ENCODE measurements around the gene ZNFX1.

The ZNFX1 gene

DNA sequence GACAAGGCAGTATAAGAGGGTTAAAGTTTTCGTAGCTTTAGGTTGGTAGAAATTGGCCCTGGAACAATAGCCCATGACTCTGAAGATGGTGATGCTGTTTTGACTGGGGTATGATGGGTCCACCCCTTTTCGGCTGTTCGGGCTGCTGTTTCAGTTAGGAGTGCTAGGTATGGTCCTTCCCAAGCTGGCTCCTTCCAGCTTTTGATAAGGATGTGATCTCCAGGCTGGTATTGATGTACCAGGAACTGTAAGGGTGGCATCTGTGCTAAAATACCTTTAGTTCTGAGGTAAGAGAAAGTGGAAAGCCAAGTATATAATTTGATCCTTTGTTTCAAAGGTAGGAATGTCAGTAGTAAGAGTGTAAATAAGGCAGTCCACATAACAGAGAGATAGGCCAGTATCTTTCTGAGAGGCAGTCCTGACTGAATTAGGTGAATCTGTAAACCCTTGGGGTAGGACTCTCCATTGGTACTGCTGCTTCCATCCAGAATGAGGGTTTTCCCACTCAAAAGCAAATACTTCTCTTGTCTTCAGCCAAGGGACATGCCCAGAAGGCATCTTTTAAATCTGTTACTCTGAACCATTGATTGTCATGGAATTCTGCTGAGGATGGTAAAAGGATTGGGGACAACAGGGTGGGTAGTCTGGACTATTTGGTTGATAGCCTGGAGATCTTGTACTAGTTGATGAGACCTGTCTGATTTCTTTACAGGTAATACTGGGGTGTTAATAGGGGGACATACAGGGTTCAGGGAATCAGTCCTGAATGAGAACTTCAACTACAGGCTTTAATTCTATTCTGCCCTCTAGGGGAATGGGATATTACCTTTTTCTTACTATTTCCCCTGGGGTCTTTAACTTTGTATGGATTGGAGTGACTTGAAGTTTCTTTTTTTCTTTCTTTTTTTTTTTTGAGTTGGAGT lies 6.1 kb upstream of the ZNFX1 start:
- H3K4me3 ChIP-seq (ENCODE audit: low read depth, low read length): no peak overlapping the region
- no peak overlapping the region for H3K4me2 ChIP-seq (ENCODE audit: low read length)
- H3K79me2 ChIP-seq: peaks cover 55% of the 10 kb centered on the region
- no peak overlapping the region for H3K9ac ChIP-seq
- peaks cover 12% of the 10 kb centered on the region for H3K36me3 ChIP-seq (ENCODE audit: control insufficient read depth, insufficient read depth, low read length)
- peaks cover 3% of the 10 kb centered on the region for H3K9me3 ChIP-seq (ENCODE audit: control insufficient read depth, low read length)
- H3K27me3 ChIP-seq (ENCODE audit: control insufficient read depth, insufficient read depth, low read length): no peaks in the 10 kb centered on the region
- no peak overlapping the region for H2AFZ ChIP-seq
- H3K4me1 ChIP-seq: peaks cover 4% of the 10 kb centered on the region
- no peak overlapping the region for H3K27ac ChIP-seq
- TF ChIP-seq, protein P1, sequence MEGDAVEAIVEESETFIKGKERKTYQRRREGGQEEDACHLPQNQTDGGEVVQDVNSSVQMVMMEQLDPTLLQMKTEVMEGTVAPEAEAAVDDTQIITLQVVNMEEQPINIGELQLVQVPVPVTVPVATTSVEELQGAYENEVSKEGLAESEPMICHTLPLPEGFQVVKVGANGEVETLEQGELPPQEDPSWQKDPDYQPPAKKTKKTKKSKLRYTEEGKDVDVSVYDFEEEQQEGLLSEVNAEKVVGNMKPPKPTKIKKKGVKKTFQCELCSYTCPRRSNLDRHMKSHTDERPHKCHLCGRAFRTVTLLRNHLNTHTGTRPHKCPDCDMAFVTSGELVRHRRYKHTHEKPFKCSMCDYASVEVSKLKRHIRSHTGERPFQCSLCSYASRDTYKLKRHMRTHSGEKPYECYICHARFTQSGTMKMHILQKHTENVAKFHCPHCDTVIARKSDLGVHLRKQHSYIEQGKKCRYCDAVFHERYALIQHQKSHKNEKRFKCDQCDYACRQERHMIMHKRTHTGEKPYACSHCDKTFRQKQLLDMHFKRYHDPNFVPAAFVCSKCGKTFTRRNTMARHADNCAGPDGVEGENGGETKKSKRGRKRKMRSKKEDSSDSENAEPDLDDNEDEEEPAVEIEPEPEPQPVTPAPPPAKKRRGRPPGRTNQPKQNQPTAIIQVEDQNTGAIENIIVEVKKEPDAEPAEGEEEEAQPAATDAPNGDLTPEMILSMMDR (IDR thresholded peaks at IDR 0.05): no peak

DNA sequence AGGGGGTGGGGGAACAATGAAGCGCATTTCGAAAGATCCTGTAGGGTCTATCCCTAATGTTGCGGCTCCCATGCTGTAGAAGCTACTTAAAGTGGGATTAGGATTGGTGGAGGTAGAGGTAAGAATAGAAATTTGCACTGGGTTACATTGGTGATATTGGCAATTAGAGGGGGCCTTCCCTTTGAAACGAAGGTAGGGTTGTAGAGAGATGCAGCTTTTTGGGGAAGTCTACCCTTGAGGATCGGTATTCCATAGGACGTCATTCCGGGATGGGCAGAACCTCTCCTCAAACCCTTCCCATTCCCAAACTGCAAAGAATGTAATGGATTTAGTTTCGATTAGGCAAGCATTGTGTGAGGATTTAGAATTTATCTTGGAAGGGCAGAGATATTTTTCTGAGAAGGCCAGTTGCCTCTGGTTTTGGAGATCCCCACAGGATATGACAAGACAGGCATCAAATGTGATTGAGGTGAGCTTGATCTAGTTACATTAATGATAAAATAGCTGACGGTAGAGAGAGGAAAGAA lies 5.4 kb upstream of the ZNFX1 start:
- H3K9ac ChIP-seq: no peak overlapping the region
- H3K9me3 ChIP-seq (ENCODE audit: control insufficient read depth, low read length): peaks cover 3% of the 10 kb centered on the region
- H3K4me1 ChIP-seq: peaks cover 4% of the 10 kb centered on the region
- no peak overlapping the region for H2AFZ ChIP-seq
- peaks cover 60% of the 10 kb centered on the region for H3K79me2 ChIP-seq
- TF ChIP-seq, protein P1 (IDR thresholded peaks at IDR 0.05): no peak
- no peaks in the 10 kb centered on the region for H3K27me3 ChIP-seq (ENCODE audit: control insufficient read depth, insufficient read depth, low read length)
- H3K36me3 ChIP-seq (ENCODE audit: control insufficient read depth, insufficient read depth, low read length): peaks cover 12% of the 10 kb centered on the region
- H3K4me2 ChIP-seq (ENCODE audit: low read length): no peak overlapping the region
- no peak overlapping the region for H3K4me3 ChIP-seq (ENCODE audit: low read depth, low read length)
- H3K27ac ChIP-seq: no peak overlapping the region

DNA sequence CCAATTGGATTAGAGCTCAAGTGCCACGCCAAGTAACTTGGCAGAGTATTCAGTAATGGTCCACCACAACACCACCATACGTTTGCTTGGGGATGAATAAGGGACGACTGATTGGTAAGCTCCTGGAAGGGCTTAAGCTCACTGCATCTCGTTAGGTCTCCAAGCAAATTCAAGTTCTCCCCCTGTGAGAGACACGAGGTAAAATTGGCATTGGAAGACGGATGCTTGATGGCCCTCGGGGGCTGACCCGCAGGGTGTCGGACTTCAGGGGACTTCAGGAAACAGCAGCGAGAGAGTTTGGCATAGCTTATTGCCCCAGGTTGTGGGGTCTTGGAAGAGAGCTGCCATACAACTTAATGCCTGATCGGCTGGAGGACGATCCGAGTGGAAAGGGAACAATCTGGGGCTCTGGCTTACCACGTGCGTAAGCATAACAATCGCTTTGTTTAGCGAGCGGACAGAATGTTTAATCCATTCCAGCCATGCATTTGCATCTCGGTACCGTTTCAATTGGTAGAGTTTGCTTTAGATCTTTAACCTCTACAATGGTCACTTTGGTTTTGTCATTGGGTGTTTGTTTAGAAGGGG lies 4.8 kb upstream of the ZNFX1 start:
- H3K9me3 ChIP-seq (ENCODE audit: control insufficient read depth, low read length): peaks cover 3% of the 10 kb centered on the region
- no peak overlapping the region for H3K4me2 ChIP-seq (ENCODE audit: low read length)
- TF ChIP-seq, protein P1 (IDR thresholded peaks at IDR 0.05): no peak
- H2AFZ ChIP-seq: no peak overlapping the region
- H3K9ac ChIP-seq: no peak overlapping the region
- peaks cover 12% of the 10 kb centered on the region for H3K36me3 ChIP-seq (ENCODE audit: control insufficient read depth, insufficient read depth, low read length)
- peaks cover 60% of the 10 kb centered on the region for H3K79me2 ChIP-seq
- peaks cover 4% of the 10 kb centered on the region for H3K4me1 ChIP-seq
- H3K4me3 ChIP-seq (ENCODE audit: low read depth, low read length): no peak overlapping the region
- H3K27ac ChIP-seq: no peak overlapping the region
- no peaks in the 10 kb centered on the region for H3K27me3 ChIP-seq (ENCODE audit: control insufficient read depth, insufficient read depth, low read length)

DNA sequence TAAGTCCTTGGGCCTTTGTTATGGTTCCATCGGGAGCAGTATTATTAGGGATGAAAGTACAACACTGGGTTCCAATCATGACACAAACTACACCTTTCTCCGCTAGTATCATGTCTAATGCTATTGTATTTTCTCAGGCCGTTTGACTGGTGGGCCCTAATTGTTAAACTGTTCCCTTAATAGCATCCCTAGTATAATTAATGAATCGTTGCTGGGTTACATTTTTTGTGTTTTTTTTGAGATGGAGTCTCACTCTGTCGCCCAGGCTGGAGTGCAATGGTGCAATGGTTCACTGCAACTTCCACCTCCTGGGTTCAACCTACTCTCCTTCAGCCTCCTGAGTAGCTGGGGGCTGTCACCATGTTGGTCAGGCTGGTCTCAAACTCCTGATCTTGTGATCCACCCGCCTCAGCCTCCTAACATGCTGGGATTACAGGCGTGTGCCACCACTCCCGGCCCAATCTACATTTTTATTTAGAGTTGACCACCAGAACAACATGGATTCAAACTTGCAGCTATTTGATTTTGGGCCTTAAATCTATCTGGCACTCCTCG lies 4.1 kb upstream of the ZNFX1 start:
- Histone ChIP-seq H3K4me3 (ENCODE audit: low read depth, low read length) (no peak overlapping the region), H2AFZ (no peak overlapping the region), H3K9ac (no peak overlapping the region), H3K27ac (no peak overlapping the region), H3K27me3 (ENCODE audit: control insufficient read depth, insufficient read depth, low read length) (no peaks in the 10 kb centered on the region), H3K9me3 (ENCODE audit: control insufficient read depth, low read length) (peaks cover 3% of the 10 kb centered on the region), H3K4me1 (peaks cover 4% of the 10 kb centered on the region), H3K36me3 (ENCODE audit: control insufficient read depth, insufficient read depth, low read length) (peaks cover 12% of the 10 kb centered on the region), H3K79me2 (peaks cover 60% of the 10 kb centered on the region), H3K4me2 (ENCODE audit: low read length) (no peak overlapping the region)
- TF ChIP-seq, protein P1 (IDR thresholded peaks at IDR 0.05): no peak

All from parathyroid adenoma (tissue), 2 donors.